ENCODE measurements around the gene CNPY3. TPM values are rescaled to one million over a fixed set of nuclear protein-coding genes. Genes with fewer than 3 reads are reported as not detected.

CNPY3 gene
- total RNA-seq, 1 donor from 2014 or later: 22.9 TPM

DNA sequence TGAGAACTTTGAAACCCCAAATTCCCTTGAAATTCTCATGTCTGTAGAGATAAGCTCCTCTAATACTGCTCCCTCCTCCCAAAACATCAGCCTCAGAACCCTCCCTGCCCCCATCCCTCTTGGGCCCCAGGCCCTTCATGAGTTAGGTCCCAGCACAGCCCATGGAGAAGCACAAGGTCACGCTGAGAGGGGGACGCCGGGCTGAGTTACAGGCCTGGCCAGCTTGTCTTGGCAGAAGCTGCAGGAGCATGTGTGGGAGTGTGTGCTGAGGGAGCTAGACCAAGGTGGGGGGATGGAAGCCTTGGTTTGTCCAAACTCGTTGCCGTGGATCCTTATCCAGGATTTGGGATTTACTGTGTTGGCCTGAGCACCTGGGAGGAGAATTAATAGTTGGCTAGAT lies 21.9 kb upstream of the CNPY3 start:
- DNase-seq (ENCODE audit: missing footprints) (no peak), ATAC-seq (peak; percentile 71)
- intact Hi-C loops (cut with DNase I): no loop called here

DNA sequence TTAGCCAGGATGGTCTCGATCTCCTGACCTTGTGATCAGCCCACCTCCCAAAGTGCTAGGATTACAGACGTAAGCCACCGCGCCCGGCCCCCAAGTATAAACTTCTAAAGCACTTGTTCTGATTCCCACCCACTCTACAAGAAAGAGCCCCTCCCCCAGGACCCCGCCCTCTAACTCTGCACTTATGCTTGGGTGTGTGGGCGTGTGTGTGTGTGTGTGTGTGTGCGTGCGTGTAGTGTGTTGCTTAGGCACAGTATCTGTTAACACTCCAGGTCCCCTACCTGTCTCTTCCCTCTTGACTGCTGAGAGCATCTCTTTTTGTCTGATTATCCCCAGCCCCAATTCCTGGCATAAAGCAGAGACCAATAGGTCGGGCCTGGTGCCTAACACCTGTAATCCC lies 19.4 kb upstream of the CNPY3 start:
- ATAC-seq (no peak), DNase-seq (ENCODE audit: missing footprints) (no peak)
- intact Hi-C loops (cut with DNase I): no loop called here

DNA sequence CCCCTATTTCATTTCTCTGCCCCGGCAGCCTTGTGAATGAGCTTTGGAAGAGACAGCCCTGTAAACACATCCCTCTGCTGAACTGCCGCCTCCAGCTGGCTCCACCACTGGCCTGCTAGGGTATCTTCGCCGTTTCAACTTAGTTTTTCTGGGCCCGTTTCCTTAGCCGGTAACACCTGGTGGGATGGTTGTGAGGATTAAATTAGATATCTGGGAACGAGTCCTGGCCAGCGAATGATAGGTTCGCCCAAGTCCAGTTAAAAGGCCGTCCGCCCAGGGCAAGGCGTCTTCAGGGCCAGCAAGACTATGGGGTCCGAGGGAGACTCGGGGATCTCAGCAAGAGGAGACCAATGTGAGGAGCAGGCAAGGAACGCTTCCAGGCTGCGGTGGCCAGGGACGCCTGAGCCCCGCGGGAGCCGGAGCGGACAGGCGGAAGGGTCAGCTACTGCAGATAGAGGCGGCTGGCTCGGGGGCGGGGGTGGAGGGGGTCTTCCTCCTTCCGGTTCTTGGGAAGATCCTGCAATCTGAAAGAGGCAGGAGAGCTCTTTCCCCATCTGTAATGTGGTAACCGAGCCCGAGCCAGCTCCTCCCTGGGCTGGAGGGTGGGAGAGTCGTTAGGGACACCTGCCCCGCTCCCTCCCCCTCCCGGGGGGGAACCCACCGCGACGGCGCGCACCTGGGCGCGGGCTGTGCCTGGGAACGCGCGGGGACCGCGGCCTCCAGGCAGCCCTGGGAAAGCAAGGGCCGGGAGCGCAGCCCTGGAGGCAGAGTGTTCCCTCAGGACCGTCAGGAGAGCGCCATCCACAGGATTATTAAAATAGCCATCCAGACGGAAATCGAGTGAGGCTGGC lies 17.9 kb upstream of the CNPY3 start:
- ATAC-seq (no peak), DNase-seq (ENCODE audit: missing footprints) (no peak)
- intact Hi-C loops (cut with DNase I): no loop called here

DNA sequence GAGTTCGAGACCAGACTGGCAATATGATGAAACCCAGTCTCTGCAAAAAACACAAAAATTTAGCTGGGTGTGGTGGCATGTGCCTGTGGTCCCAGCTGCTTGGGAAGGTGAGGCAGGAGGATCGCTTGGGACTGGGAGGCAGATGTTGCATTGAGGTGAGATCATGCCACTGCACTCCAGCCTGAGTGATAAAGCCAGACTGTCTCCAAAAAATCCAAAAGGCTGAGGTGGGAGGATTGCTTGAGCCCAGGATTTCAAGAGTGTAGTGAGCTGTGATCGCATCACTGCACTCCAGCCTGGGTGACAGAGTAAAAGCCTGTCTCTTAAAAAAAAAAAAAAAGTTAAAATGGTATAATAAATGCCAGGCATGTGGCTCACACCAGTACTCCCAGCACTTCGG lies 14.7 kb upstream of the CNPY3 start:
- DNase-seq (ENCODE audit: missing footprints) (no peak), ATAC-seq (no peak)
- intact Hi-C loops (cut with DNase I): no loop called here

DNA sequence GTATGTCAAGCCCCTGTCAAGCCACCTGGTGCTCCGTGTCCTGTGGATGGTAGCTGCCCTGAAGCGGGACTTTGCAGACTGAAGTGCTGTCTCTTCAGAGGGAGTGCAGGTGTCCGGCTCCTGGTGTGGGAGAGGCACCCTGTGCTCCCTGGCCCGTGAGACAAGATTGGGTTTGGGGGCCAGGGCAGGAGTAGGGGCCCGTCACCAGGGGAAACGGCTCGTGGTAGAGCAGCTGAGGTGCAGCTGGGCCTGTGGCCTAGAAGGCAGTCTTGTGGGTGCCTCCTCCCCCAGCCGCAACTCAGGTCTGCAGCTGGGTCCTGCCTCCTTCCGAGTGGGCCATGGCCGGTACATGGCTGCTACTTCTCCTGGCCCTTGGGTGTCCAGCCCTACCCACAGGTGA lies 13.5 kb upstream of the CNPY3 start, which contains the start of gene PTCRA:
TSS of gene PTCRA (plus strand) at position 322 of the 400 bp plus-strand sequence. CDS start at position 339, 17 bp downstream.
- no peak for DNase-seq (ENCODE audit: missing footprints)
- intact Hi-C loops (cut with DNase I): no loop called here
- no peak for ATAC-seq

DNA sequence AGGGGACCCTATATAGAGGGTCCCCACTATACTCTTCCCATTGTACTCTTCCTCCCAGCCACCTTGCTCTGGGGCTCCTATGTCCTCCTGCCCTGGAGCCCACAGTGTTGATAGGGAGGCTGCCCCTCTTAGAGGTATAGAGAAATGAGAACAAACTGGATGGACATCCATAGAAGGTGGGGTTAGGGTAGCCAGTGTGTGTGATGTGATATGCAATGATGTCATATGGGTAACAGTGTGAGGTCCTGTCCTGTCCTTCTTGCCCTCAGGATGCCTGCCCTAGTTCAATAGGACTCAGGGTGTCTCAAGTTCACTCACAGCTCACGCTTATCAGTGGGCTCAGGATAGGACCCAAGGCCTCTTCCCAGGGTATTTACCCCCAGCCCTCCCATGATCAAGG lies 13.0 kb upstream of the CNPY3 start:
- no peak for ATAC-seq
- intact Hi-C loops (cut with DNase I): no loop called here
- DNase-seq (ENCODE audit: missing footprints): no peak

DNA sequence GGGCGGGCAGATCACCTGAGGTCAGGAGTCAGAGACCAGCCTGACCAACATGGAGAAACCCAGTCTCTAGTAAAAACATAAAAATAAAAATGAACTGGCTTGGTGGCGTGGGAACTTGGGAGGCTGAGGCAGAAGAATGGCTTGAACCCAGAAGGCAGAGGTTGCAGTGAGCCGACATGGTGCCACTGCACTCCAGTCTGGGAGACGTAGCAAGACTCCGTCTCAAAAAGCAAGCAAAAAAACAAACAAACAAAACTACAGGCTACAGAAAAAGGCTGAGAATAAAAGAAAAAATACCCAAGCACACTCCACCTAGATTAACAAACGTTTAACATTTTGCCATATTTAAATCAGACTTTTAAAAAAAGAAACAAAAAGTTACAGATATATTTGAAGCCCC lies 7.5 kb upstream of the CNPY3 start:
- no peak for DNase-seq (ENCODE audit: missing footprints)
- ATAC-seq: no peak
- intact Hi-C loops (cut with DNase I): no loop called here

DNA sequence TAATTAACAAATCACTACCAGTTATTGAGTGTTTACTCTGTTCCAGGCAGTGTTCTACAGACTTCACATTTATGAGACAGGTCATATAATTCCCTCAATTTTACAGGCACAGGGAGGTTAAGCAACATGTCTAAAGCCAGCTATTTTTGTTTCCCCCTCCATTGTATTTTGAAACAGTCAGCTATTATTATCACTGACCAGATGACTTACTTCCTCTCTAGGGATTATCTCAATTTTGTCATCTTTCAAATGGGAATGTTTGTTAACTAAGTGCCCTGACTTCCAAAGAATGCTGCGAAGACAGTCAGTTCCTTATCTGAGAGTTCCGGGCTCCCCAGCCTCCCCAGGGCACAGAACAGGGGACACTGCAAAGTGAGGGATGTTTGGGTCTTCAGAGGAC lies 5.6 kb upstream of the CNPY3 start:
- intact Hi-C loops (cut with DNase I): no loop called here
- DNase-seq (ENCODE audit: missing footprints) (no peak), ATAC-seq (no peak)

DNA sequence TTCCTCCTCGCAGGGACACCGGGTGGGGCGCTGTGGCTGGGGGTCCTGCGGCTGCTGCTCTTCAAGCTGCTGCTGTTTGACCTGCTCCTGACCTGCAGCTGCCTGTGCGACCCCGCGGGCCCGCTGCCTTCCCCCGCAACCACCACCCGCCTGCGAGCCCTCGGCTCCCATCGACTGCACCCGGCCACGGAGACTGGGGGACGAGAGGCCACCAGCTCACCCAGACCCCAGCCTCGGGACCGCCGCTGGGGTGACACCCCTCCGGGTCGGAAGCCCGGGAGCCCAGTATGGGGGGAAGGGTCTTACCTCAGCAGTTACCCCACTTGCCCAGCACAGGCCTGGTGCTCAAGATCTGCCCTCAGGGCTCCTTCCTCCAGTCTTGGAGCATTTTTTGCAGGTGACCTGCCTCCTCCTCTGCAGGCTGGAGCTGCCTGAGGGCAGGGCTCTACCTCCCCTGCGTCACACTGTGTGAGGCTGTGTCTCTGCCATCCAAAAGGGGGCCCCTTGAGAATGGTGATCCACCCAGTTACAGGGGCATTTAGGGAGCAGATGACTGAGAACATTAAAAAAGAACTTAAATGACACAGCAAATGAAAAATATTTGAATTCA lies 3.9 kb upstream of the CNPY3 start:
- intact Hi-C loops (cut with DNase I): loop anchor here (5.0 kb wide), 1 partner anchor 57 kb away; the partner anchor contains the start of gene PPP2R5D
- DNase-seq (ENCODE audit: missing footprints) (no peak), ATAC-seq (no peak)

DNA sequence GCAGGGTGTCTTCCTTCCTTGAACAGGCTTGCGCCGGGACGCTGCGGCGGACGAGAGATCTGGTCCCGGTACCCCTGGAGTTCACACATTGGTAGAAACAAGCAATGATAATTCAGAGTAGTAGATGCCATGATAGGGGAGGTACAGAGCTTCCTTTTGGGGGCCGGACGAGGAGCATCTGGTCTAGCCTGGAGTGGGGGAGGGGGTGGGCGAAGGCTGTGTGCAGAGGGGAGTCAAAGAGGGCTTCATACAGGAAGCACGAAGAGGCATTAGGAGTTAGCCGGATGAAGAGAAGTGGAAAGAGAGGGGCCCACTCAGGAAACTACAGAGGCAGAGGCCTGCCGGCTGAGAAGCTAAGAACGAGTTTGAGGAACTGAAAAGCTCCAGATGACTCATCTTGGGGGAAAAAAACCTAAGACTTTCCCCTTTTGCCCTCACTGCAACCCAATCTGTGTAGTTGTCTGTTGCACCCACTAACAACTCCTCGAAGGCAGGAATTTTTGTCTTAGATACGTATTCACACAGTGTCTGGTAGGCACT lies 611 bp downstream of the CNPY3 start:
- DNase-seq (ENCODE audit: missing footprints) (peak; percentile 79), ATAC-seq (peak; percentile 12)
- intact Hi-C loops (cut with DNase I): loop anchor here (5.0 kb wide), 1 partner anchor 52 kb away; the partner anchor contains the start of gene PPP2R5D

DNA sequence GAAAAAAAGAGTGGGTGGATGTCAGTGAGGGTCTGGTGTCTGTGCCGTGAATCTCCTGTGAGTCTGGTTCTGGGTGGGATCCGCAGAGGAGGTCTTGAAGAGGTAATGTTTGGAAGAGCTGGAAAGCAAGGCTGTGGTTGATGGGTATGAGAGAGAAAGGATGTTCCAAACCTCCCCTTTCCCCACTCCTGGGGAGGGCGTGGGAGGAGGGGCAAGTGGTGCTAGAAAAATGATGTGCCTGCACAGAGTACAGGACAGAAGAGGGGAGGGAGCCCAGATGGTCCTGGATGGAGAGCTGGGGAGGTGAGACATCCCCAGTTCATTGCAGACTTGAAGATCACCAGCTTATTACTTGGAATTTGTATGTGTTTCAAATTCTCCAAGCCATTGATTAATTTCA lies 3.1 kb downstream of the CNPY3 start:
- ATAC-seq: no peak
- intact Hi-C loops (cut with DNase I): no loop called here
- DNase-seq (ENCODE audit: missing footprints): no peak

DNA sequence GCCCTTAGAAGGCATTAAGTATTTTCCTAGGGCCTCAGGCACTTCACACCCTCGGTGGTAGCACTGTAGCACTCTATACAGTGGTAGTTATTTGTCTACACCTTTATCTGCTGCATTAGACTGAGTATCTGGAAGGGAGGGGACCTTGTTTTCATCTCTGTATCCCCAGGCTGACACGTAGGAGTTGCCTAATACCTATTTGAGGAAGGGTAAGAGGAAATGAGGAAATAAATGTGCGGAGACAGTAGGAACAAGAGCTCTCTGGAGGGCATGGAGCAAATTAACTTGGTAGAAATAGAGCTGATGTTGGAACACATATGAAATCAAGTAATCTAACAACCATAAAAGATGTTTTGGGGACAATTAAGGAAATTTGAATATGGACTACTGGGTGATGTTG lies 3.9 kb downstream of the CNPY3 start:
- ATAC-seq (no peak), DNase-seq (ENCODE audit: missing footprints) (no peak)
- intact Hi-C loops (cut with DNase I): no loop called here

DNA sequence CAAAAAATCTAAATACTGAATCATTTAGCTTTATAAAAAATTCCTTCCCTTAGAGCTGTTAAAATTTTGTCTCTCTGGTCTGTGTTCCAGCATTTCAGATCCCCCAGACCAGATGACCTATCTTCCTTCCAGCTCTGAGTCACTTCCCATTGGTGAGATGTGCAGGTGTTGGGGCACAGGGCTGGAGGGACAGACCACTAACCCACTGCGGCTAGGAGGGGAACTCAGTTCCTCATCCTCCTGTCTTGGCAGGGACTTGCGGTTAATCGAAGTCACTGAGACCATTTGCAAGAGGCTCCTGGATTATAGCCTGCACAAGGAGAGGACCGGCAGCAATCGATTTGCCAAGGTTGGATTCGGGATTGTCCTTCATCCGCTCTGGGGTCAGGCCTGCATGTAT lies 6.0 kb downstream of the CNPY3 start:
- DNase-seq (ENCODE audit: missing footprints) (no peak), ATAC-seq (no peak)
- intact Hi-C loops (cut with DNase I): no loop called here

DNA sequence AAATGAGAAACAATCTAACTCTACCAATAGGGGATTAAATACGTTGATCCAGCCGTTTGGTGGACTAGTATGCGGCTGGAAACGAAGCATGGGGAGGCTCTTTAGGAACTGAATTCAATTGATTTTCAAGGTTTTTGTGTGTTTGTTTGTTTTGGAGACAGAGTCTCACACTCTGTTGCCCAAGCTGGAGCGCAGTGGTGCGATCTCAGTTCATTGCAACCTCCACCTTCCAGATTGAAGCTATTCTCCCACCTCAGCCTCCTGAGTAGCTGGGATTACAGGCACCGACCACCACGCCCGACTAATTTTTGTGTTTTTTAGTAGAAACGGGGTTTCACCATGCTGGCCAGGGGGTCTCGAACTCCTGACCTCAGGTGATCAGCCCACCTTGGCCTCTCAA lies 7.1 kb downstream of the CNPY3 start:
- ATAC-seq (no peak), DNase-seq (ENCODE audit: missing footprints) (no peak)
- intact Hi-C loops (cut with DNase I): no loop called here

DNA sequence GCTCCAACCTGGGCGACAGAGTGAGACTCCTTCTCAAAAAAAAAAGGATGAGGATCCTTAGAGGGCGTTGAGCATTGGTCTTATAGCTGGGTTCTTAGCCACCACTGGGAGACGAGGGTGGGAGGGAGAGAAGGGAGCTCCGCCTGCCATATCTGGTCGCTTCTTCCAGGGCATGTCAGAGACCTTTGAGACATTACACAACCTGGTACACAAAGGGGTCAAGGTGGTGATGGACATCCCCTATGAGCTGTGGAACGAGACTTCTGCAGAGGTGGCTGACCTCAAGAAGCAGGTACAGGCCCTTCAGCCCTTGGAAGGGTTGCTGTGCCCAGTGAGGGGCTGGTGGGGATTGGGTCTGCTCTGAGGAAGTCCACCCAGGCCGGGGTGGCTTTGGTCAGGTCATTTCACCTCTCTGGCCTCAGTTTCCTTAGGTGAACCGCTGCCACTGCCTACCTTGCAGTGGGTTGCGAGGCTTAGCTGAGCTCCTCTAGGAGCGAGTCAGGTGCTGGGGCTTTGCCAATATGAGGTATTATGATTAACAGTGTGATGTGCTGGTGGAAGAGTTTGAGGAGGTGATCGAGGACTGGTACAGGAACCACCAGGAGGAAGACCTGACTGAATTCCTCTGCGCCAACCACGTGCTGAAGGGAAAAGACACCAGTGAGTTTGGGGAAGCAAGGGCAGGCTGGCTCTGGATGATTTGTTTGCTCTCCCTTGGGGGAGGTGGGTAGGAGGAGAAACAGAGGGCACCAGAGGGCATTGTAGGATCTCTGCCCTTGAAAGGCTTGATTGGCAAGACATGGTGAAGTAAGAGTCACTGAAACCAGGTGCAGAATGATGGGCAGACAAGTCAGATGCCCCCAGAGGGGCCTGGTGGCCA lies 8.5 kb downstream of the CNPY3 start:
- ATAC-seq (no peak), DNase-seq (ENCODE audit: missing footprints) (no peak)
- intact Hi-C loops (cut with DNase I): no loop called here

DNA sequence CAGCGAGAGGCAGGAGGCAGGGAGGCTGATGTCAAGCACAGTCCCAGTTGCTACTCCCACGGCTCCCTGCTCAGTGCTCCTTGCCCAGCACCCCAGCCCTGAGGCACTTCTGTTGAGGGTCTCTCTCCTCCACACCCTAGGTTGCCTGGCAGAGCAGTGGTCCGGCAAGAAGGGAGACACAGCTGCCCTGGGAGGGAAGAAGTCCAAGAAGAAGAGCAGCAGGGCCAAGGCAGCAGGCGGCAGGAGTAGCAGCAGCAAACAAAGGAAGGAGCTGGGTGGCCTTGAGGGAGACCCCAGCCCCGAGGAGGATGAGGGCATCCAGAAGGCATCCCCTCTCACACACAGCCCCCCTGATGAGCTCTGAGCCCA lies 9.1 kb downstream of the CNPY3 start:
- ATAC-seq (no peak), DNase-seq (ENCODE audit: missing footprints) (no peak)
- intact Hi-C loops (cut with DNase I): no loop called here

DNA sequence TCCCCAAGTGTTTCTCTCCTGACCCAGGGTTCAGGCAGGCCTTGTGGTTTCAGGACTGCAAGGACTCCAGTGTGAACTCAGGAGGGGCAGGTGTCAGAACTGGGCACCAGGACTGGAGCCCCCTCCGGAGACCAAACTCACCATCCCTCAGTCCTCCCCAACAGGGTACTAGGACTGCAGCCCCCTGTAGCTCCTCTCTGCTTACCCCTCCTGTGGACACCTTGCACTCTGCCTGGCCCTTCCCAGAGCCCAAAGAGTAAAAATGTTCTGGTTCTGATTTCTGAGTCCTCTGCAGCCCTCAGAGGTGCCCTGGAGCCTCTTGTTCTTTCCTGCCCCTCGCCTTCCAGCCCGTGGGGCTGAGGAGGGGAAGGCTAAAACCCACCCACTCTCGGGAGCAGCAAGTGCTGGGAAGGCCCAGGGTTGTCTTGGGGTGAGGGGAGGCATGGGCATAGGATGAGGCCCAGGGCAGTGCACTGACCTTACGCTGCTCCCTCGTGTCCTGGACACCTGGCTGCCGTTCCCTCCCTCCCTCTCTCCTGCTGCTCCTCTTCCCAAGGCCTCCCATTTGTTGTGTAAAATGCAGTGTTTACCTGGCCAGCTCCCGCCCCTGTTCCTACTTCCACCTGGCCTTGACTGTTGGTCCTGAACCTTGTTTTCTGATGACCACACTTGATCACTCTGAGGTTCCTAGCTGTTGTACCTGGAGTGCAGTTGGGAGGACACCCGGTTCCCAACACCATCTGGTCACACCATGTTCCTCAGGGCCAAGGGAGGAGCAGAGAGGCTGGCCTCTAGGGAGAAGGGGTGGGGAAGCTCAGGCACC lies 9.9 kb downstream of the CNPY3 start:
- peak; percentile 32 for ATAC-seq
- DNase-seq (ENCODE audit: missing footprints): no peak
- intact Hi-C loops (cut with DNase I): no loop called here

DNA sequence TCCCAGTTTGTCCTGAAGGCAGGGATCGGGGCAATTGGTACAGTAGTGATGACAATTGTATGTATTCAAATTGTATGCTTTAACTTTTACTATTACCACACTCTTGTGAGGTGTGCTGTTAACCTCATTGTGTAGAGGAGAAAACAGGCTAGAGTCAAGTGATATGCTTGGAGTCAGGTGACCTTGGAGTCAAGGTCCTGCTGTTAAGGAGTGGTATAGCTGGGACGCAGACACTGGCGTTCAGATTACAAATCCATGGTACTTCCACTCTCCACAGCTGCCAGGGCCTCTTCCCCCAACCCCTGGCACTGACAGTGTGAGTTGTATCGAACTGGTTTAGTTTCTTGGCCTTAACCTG lies 10.5 kb downstream of the CNPY3 start:
- ATAC-seq (no peak), DNase-seq (ENCODE audit: missing footprints) (no peak)
- intact Hi-C loops (cut with DNase I): no loop called here
